ENCODE measurements around the gene TDP1. TPM values are rescaled to one million over a fixed set of nuclear protein-coding genes. Genes with fewer than 3 reads are reported as not detected.
A peak's percentile ranks its signal among the peaks of the same experiment; 100 is the strongest.
"Not testable (repeated sequence)": the region's sequence is repeated elsewhere in the genome, so short reads cannot be mapped to it uniquely, and the experiment has no call there.

TDP1 gene
- total RNA-seq, 3 donors from 2014 or later: 71.8 to 84.9 (median 72.9) TPM

GRCh38 chr14:90060965-90061684, 105.4 kb downstream of the TDP1 start:
- DNase-seq (no peak), ATAC-seq (peak in 1 of 2 donors; percentile 19)
- peaks cover 64% of the 10 kb centered on the region for H3K27me3 Mint-ChIP-seq (ENCODE audit: low read depth)
- no peaks in the 10 kb centered on the region for H3K9me3 Mint-ChIP-seq
- H3K4me3 Mint-ChIP-seq: peak overlapping the region; percentile 53
- H3K4me1 Mint-ChIP-seq (ENCODE audit: low read depth): peaks cover 26% of the 10 kb centered on the region
- H3K36me3 Mint-ChIP-seq (ENCODE audit: insufficient read depth): no peaks in the 10 kb centered on the region

GRCh38 chr14:90061685-90062126, 106.0 kb downstream of the TDP1 start, which contains the start of gene KCNK13:
Gene KCNK13, plus strand, starts transcription at chr14:90061994. Its CDS starts 212 bp downstream, at chr14:90062206.
- ATAC-seq: no peak
- H3K4me1 Mint-ChIP-seq (ENCODE audit: low read depth): peaks cover 26% of the 10 kb centered on the region
- H3K4me3 Mint-ChIP-seq: peak within 1 kb of the TSS; percentile 73
- H3K27me3 Mint-ChIP-seq (ENCODE audit: low read depth): peaks cover 69% of the 10 kb centered on the region
- DNase-seq: no peak
- H3K36me3 Mint-ChIP-seq (ENCODE audit: insufficient read depth): no peaks in the 10 kb centered on the region
- H3K9me3 Mint-ChIP-seq: no peaks in the 10 kb centered on the region

- DNase-seq: no peak
- ATAC-seq: peak in 1 of 2 donors; percentile 11
- no peaks in the 10 kb centered on the region for H3K9me3 Mint-ChIP-seq
- H3K4me3 Mint-ChIP-seq: peak overlapping the region; percentile 73
- no peaks in the 10 kb centered on the region for H3K36me3 Mint-ChIP-seq (ENCODE audit: insufficient read depth)
- H3K27me3 Mint-ChIP-seq (ENCODE audit: low read depth): peaks cover 66% of the 10 kb centered on the region
- H3K4me1 Mint-ChIP-seq (ENCODE audit: low read depth): peaks cover 26% of the 10 kb centered on the region
Observed at GRCh38 chr14:90062127-90062794, 106.5 kb downstream of the TDP1 start.

GRCh38 chr14:90062822-90063539, 107.3 kb downstream of the TDP1 start:
- Mint-ChIP-seq H3K4me1 (ENCODE audit: low read depth) (peaks cover 26% of the 10 kb centered on the region), H3K9me3 (no peaks in the 10 kb centered on the region), H3K27me3 (ENCODE audit: low read depth) (peaks cover 71% of the 10 kb centered on the region), H3K36me3 (ENCODE audit: insufficient read depth) (no peaks in the 10 kb centered on the region), H3K4me3 (peak overlapping the region; percentile 73)
- DNase-seq (no peak), ATAC-seq (no peak)

GRCh38 chr14:90072350-90072749, 116.6 kb downstream of the TDP1 start:
- Mint-ChIP-seq H3K4me3 (no peak overlapping the region), H3K9me3 (no peaks in the 10 kb centered on the region), H3K27me3 (ENCODE audit: low read depth) (peaks cover 33% of the 10 kb centered on the region), H3K36me3 (ENCODE audit: insufficient read depth) (no peaks in the 10 kb centered on the region), H3K4me1 (ENCODE audit: low read depth) (no peaks in the 10 kb centered on the region)
- ATAC-seq (no peak), DNase-seq (no peak)

GRCh38 chr14:90079576-90079975, 123.8 kb downstream of the TDP1 start:
- ATAC-seq (no peak), DNase-seq (no peak)
- Mint-ChIP-seq H3K4me3 (no peak overlapping the region), H3K27me3 (ENCODE audit: low read depth) (peaks cover 43% of the 10 kb centered on the region), H3K4me1 (ENCODE audit: low read depth) (no peaks in the 10 kb centered on the region), H3K9me3 (no peaks in the 10 kb centered on the region), H3K36me3 (ENCODE audit: insufficient read depth) (no peaks in the 10 kb centered on the region)

GRCh38 chr14:90087433-90087832, 131.7 kb downstream of the TDP1 start:
- Mint-ChIP-seq H3K27me3 (ENCODE audit: low read depth) (peaks cover 18% of the 10 kb centered on the region), H3K4me1 (ENCODE audit: low read depth) (no peaks in the 10 kb centered on the region), H3K4me3 (no peak overlapping the region), H3K9me3 (no peaks in the 10 kb centered on the region), H3K36me3 (ENCODE audit: insufficient read depth) (peaks cover 2% of the 10 kb centered on the region)
- no peak for ATAC-seq
- no peak for DNase-seq

GRCh38 chr14:90088176-90088575, 132.4 kb downstream of the TDP1 start:
- H3K27me3 Mint-ChIP-seq (ENCODE audit: low read depth): peaks cover 17% of the 10 kb centered on the region
- peaks cover 2% of the 10 kb centered on the region for H3K36me3 Mint-ChIP-seq (ENCODE audit: insufficient read depth)
- H3K4me1 Mint-ChIP-seq (ENCODE audit: low read depth): no peaks in the 10 kb centered on the region
- no peak for DNase-seq
- ATAC-seq: no peak
- H3K4me3 Mint-ChIP-seq: no peak overlapping the region
- no peaks in the 10 kb centered on the region for H3K9me3 Mint-ChIP-seq

- DNase-seq; H3K36me3 Mint-ChIP-seq (ENCODE audit: insufficient read depth); ATAC-seq; H3K4me1 Mint-ChIP-seq (ENCODE audit: low read depth); H3K9me3 Mint-ChIP-seq; H3K4me3 Mint-ChIP-seq: not testable (repeated sequence)
- peaks cover 20% of the 10 kb centered on the region for H3K27me3 Mint-ChIP-seq (ENCODE audit: low read depth)
Observed at GRCh38 chr14:90089486-90089885, 133.8 kb downstream of the TDP1 start.

GRCh38 chr14:90091393-90091792, 135.7 kb downstream of the TDP1 start:
- ATAC-seq (no peak), DNase-seq (no peak)
- peaks cover 2% of the 10 kb centered on the region for H3K36me3 Mint-ChIP-seq (ENCODE audit: insufficient read depth)
- no peaks in the 10 kb centered on the region for H3K4me1 Mint-ChIP-seq (ENCODE audit: low read depth)
- H3K9me3 Mint-ChIP-seq: no peaks in the 10 kb centered on the region
- H3K4me3 Mint-ChIP-seq: no peak overlapping the region
- H3K27me3 Mint-ChIP-seq (ENCODE audit: low read depth): peaks cover 18% of the 10 kb centered on the region

GRCh38 chr14:90093942-90094595, 138.3 kb downstream of the TDP1 start:
- peak in 1 of 2 donors; percentile 67 for ATAC-seq
- Mint-ChIP-seq H3K27me3 (ENCODE audit: low read depth) (peaks cover 14% of the 10 kb centered on the region), H3K36me3 (ENCODE audit: insufficient read depth) (peaks cover 2% of the 10 kb centered on the region), H3K9me3 (no peaks in the 10 kb centered on the region), H3K4me1 (ENCODE audit: low read depth) (no peaks in the 10 kb centered on the region), H3K4me3 (no peak overlapping the region)
- no peak for DNase-seq
